T1000 (cell line): Measurements from ENCODE around the gene OR51D1.

ENCODE experiments used
- DNase-seq: peaks from one replicate; lab custom pipeline; 2025; ENCODE audit warnings: mixed read lengths; lab: John Stamatoyannopoulos, UW

OR51D1 gene

GRCh38 chr11:4636962-4637661 is at the start of gene OR51D1:
OR51D1 (plus strand) TSS chr11:4637477; CDS start chr11:4639791, 2,314 bp downstream.
- peak; percentile 40 for DNase-seq

- no peak for DNase-seq
Measured at GRCh38 chr11:4589017-4589416, 48.3 kb upstream of the OR51D1 start.

GRCh38 chr11:4593739-4594138 is 43.5 kb upstream of the OR51D1 start, which contains the start of gene OR52I1:
OR52I1 (plus strand) TSS chr11:4594039; CDS start chr11:4594039, 0 bp downstream.
- no peak for DNase-seq

GRCh38 chr11:4605057-4605456 is 32.2 kb upstream of the OR51D1 start:
- no peak for DNase-seq

- no peak for DNase-seq
Measured at GRCh38 chr11:4606231-4607015, 30.9 kb upstream of the OR51D1 start.

- DNase-seq = no peak
Measured at GRCh38 chr11:4607096-4607495, 30.2 kb upstream of the OR51D1 start.

GRCh38 chr11:4607781-4608666 is 29.3 kb upstream of the OR51D1 start, which contains the start of gene TRIM68:
TRIM68 (minus strand) TSS chr11:4608231; CDS start chr11:4605504, 2,727 bp downstream.
- DNase-seq = peak; percentile 89

- no peak for DNase-seq
Measured at GRCh38 chr11:4610258-4610935, 26.9 kb upstream of the OR51D1 start.

GRCh38 chr11:4611986-4612385 is 25.3 kb upstream of the OR51D1 start:
- no peak for DNase-seq

- DNase-seq = no peak
Measured at GRCh38 chr11:4615856-4616444, 21.3 kb upstream of the OR51D1 start.

GRCh38 chr11:4619514-4619913 is 17.8 kb upstream of the OR51D1 start:
- no peak for DNase-seq

GRCh38 chr11:4626207-4627099 is 10.8 kb upstream of the OR51D1 start:
- peak; percentile 65 for DNase-seq

- DNase-seq = no peak
Measured at GRCh38 chr11:4636136-4636535, 1.1 kb upstream of the OR51D1 start.

- DNase-seq = no peak
Measured at GRCh38 chr11:4637662-4638047, 378 bp downstream of the OR51D1 start.

- DNase-seq = no peak
Measured at GRCh38 chr11:4639931-4640330, 2.7 kb downstream of the OR51D1 start.

- DNase-seq = no peak
Measured at GRCh38 chr11:4641501-4641900, 4.2 kb downstream of the OR51D1 start.

- no peak for DNase-seq
Measured at GRCh38 chr11:4642043-4642442, 4.8 kb downstream of the OR51D1 start.

GRCh38 chr11:4643076-4643475 is 5.8 kb downstream of the OR51D1 start:
- no peak for DNase-seq

GRCh38 chr11:4643682-4644081 is 6.4 kb downstream of the OR51D1 start, which contains the start of gene OR51E1:
OR51E1 (plus strand) TSS chr11:4643982; CDS start chr11:4652527, 8,545 bp downstream.
- no peak for DNase-seq

- DNase-seq = no peak
Measured at GRCh38 chr11:4644233-4644632, 7.0 kb downstream of the OR51D1 start.
